Measurements from ENCODE around the gene ANKUB1.
A peak's percentile ranks its signal among the peaks of the same experiment; 100 is the strongest.
"Not testable (repeated sequence)": the region's sequence is repeated elsewhere in the genome, so short reads cannot be mapped to it uniquely, and the experiment has no call there.

The ANKUB1 gene, protein sequence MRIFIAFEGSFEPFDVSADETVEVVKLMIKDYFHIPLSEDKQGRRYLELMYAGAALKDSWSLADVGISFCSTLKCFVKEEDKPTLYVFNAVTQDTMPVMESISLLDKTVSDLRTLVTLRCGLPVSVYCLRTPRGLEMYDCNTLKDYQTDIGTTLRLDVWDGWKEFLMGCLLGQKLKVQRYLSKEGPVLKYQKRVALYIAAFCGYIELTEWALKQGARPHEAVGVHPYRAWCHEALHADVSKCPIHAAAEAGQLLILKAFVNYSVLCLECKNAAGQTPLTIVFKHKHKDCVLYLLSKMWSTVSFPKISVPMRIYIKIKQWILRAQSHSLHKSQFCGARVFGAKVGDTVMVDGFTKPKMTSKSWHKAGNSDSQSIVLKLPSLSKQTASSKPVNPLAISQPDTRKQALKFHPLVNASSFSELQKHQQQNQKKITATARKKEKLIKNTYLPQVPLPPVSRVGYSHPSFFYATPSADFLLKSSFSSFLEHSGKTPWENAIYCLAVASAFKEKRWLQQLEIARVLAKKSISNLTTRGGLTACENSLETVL

DNA sequence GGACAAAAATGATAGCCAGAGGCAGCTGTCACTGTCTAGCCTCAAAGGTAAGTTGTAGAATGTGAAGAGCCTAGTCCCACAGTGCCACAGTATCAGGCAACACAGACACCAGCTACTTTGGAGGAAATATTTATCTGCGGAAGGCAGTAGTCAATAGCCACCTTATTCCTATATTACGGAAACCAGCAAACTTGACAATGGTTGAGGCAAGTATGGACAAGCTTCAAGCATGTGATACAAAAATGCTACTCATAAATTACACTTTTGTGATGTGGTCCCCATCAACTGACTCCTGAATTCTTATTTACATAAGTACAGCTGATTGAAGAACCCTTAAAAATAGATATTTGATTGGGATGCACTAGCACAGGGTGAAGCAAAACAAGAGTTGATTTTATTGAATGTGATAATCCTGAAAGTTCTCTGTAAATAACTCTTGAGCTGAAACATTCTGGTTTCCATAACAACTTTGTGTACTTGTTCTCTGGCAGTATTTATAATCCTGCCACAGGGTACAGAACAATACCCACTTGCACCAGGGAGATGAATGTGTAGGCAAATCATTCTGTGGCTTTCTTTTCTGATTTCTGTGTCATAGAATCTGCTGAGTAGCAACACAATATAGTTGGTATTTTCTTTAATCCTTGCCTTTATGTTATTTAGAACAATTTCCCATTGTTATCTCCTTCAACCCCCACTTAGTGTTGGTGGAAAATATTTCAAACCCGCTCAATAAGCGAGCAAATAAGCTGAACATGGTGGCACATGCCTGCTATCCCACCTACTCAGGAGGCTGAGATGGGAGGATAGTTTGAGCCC, at the start of gene ANKUB1:
Gene ANKUB1, minus strand, starts transcription at position 103 of the 819 bp plus-strand sequence. CDS start 188 bp downstream, outside the sequence.
- no peak for DNase-seq (ENCODE audit: low spot score)

DNA sequence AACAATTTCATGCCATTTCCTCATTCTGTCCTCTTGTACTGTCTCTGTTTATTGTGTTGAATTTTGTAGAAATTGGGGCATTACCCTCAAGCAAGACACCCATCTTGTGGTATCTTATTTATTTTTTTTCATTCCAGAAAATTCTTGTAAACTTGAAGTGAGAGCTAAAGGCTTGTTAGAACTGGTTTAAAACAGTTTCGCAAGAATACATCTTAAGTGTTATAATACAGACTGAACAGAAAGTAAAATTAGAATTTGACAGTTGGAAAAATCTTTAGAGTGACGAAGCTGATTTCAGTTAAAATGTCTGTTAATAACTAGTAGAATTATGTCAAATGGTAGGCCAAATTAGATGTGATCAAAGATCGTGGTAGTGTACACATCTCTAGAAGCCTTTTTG, 47.5 kb upstream of the ANKUB1 start:
- no peak for DNase-seq (ENCODE audit: low spot score)

DNA sequence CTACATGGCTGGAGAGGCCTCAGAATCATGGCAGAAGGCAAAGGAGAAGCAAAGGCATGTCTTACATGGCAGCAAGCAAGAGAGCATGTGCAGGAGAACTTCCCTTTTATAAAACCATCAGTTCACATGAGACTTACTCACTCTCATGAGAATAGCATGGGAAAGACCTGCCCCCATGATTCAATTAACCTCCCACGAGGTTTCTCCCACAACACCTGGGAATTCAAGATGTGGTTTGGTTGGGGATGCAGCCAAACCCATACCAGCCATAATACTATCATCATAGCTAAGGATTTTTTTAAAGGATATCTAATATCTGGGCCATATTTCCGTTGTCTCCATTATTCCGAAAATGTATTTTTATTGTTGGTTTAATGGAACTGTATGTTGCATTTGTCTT, 47.1 kb upstream of the ANKUB1 start:
- not testable (repeated sequence) for DNase-seq (ENCODE audit: low spot score)

DNA sequence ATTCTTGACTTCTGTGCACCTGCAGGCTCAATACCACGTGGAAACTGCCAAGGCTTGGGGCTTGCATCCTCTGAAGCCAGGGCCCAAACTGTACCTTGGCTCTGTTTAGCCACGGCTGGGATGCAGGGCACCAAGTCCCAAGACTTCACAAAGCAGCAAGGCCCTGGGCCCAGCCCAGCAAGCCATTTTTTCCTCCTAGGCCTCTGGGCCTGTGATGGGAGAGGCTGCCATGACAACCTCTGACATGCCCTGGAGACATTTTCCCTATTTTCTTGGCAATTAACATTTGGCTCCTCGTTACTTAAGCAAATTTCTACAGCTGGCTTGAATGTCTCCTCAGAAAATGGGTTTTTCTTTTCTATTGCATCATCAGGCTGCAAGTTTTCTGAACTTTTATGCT, 46.1 kb upstream of the ANKUB1 start:
- not testable (repeated sequence) for DNase-seq (ENCODE audit: low spot score)

DNA sequence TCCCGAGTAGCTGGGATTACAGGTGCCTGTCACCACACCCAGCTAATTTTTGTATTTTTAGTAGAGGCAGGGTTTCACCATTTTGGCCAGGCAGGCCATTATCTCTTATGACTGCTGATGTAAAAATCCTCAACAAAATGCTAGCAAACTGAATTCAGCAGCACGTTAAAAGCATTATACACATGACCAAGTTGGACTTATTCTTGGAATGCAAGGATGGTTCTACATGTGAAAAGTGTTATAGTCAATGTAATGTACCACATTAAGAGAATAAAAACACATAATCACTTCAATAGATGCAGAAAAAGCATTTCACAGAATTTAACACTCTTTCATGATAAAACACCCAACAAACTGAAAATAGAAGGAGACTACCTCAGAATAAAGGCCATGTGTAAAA, 40.9 kb upstream of the ANKUB1 start:
- DNase-seq (ENCODE audit: low spot score), result no peak

DNA sequence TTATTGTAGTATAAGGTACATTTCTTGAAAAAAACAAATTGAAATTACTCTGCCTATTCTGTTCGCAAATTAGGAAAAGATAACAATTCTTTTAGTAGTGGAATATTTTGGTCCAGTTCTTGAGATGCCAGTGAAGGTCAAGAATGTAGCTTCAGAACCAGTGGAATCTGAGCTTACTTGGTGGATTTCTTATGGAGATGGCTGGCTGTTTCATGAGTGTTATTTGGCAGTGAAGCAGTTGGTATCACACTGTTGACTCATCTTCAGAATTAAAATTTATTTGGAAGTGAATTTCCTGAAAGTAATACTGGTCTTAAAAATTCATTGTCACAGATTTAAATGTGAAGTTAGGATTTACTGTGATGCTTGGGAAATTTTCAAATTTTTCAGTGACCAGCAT, 39.7 kb upstream of the ANKUB1 start:
- DNase-seq (ENCODE audit: low spot score), result no peak

DNA sequence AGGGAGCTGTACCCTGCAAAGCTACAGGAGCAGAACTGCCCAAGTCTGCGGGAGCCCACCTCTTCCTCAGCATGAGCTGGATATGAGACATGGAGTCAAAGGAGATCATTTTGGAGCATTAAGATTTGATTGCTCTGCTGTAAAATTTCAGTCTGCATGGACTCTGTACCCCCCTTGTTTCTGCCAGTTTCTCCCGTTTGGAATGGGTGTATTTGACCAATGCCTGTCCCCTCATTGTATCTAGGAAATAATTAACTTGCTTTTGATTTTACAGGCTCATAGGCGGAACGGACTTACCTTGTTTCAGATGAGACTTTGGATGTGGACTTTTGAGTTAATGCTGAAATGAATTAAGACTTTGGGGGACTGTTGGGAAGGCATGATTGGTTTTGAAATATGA, 39.0 kb upstream of the ANKUB1 start:
- DNase-seq (ENCODE audit: low spot score), result no peak

DNA sequence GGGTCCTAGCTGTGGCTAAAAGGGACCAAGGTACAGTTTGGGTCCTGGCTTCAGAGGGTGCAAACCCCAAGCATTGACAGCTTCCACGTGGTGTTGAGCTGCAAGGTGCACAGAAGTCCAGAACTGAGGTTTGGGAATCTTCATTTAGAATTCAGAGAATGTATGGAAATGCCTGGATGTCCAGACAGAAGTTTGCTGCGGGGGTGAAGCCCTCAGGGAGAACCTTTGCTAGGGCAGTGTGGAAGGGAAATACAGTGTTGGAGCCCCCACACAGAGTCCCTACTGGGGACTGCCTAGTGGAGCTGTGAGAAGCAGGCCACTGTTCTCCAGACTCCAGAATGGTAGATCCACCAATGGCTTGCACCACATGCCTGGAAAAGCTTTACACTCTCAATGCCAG, 38.5 kb upstream of the ANKUB1 start:
- no peak for DNase-seq (ENCODE audit: low spot score)

DNA sequence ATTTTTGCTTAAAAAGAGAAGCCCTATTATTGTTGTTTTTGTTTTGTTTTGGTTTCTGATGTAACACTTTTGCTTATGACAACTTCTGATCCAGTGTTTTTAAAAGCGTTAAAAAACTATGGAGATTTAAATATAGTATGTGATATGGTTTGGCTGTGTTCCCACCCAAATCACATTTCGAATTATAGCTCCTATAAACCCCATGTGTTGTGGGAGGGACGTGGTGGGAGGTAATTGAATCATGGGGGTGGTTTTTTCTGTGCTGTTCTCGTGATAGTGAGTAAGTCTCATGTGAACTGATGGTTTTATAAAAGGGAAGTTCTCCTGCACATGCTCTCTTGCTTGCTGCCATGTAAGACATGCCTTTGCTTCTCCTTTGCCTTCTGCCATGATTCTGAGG, 37.3 kb upstream of the ANKUB1 start:
- DNase-seq (ENCODE audit: low spot score), result not testable (repeated sequence)

DNA sequence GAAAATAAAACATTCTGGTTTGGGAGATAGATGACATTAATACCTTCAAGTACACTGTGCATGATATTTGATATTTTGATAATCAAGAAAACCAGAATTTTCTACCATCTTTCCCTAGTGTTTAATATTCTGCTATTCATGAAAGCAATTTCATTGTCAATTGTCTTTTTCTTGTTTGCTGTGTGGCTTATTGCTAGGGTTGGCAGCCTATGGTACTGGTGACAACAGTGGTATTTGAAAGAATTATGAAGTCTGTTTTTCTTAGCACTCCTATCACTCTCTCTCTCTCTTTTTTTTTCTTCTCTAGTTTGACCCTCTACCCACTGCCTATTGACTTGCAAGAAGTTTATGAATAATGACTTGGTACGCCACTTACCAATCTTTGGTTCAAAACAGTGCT, 36.0 kb upstream of the ANKUB1 start:
- no peak for DNase-seq (ENCODE audit: low spot score)

DNA sequence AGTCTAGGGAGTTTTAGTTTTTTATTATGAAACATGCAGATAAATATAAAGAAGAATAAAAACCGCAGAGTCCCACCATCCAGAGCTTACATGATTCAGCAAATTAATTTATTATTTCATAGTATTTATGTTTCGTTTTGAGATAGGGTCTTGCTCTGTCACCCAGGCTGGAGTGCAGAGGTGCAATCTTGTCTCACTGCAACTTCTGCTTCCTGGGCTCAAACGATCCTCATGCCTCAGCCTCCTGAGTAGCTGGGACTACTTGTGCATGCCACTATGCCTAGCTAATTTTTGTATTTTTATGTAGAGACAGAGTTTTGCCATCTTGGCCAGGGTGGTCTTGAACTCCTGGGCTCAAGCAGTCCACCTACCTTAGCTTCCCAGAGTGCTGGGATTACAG, 34.3 kb upstream of the ANKUB1 start:
- DNase-seq (ENCODE audit: low spot score), result no peak

DNA sequence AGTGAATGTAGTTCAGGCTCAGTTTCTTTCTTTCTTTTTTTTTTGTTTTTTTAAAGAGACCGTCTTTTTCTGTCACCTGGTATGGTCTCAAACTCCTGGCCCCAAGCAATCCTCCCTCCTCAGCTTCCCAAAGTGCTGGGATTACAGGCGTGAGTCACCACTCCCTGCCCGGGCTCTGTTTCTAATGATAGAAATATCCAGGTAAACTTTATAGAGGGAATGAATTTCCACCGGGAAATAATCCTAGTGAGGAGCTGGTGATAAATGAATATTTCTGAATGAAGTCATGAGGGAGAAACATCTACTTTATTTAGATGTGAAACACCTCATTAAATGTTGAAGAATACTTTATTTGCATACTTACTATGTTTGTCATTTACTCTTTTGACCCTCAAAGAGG, 27.8 kb upstream of the ANKUB1 start:
- DNase-seq (ENCODE audit: low spot score), result no peak

DNA sequence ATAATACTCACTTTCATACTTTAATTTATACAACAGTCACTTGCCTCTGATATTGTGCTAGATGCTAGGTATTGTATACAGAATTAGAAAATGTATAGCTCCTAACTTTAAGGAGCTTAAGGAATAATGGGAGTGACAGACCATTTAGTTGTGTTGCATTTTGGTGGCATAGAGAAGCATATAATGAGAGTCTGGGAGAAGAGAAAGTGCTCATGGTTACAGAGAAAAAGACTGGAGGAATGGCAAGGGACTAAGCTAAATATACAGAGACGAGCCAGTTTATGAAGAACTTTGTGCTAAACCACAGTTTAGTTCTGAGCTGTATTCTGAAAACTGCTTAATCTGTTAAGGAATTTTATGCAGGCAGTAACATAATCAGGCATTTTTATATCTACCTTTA, 27.1 kb upstream of the ANKUB1 start:
- DNase-seq (ENCODE audit: low spot score), result no peak

DNA sequence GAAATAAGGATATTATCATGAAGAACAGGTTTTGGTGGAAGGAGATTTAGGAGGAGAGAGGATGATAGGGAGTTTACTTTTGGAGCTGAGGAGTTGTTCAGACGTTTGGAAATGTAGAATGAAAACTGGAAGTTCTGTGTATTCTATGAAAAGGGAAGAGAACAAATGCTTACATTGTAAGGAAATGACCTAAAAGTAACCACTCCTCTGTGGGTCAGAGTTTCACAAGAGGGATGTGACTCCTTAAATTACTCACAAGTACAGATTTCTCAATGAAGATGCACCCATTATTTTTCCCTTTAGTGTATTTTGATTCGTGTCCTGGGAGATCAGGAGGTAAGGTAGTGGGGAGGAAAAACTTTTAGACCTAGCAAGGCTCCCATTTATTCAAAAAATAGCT, 24.6 kb upstream of the ANKUB1 start:
- DNase-seq (ENCODE audit: low spot score), result no peak

DNA sequence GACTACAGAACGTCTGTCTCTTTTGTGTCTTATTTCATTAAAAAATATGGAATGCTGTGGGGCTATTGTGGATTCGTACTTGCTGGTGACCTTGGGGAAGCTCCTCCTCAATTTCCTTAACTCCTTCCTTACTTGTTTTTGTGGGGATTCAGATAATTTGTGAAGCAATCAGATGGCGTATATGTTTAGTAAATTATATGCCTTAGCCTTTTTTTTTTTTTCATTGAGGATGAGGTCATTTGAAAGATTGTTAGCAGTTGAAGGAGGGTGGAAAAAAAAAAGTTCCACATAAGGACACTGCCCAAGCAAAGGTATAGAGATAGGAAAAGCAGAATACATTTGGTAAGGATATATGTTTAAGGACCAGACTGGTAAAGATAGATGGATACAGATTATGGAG, 24.0 kb upstream of the ANKUB1 start:
- no peak for DNase-seq (ENCODE audit: low spot score)

DNA sequence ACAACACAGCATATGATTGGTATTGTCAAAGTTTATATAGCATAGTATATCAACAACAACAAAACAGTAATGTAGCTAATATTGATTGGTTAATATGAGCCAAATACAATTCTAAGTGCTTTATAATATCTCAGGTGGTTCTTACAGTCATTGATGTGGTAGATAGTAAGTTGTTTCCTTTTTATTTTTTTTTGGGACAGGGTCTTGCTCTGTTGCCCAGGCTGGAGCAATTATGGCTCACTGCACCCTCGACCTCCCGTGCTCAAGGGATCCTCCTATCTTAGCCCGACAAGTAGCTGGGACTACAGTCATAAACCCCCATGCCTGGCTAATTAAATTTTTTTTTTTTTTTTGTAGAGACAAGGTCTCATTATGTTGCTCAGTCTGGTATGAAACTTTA, 23.4 kb upstream of the ANKUB1 start:
- no peak for DNase-seq (ENCODE audit: low spot score)

DNA sequence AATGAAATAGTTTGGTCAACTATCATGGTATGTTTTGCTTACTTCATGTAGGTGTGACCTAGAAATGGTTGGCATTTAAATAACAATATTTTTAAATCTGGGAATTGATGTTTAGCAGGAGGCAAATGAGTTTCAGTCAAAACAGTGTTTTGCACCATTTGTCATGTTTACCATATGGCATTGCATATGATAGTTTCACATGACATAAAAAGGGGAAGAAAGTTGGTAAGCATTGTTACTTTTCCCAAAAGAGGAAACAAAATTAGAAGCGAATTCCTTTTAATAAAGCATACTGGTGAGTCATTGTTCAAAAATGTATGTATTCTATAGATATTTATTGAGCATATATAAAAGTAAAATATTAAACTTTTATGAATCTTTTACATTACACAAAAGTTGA, 23.0 kb upstream of the ANKUB1 start:
- DNase-seq (ENCODE audit: low spot score), result no peak

DNA sequence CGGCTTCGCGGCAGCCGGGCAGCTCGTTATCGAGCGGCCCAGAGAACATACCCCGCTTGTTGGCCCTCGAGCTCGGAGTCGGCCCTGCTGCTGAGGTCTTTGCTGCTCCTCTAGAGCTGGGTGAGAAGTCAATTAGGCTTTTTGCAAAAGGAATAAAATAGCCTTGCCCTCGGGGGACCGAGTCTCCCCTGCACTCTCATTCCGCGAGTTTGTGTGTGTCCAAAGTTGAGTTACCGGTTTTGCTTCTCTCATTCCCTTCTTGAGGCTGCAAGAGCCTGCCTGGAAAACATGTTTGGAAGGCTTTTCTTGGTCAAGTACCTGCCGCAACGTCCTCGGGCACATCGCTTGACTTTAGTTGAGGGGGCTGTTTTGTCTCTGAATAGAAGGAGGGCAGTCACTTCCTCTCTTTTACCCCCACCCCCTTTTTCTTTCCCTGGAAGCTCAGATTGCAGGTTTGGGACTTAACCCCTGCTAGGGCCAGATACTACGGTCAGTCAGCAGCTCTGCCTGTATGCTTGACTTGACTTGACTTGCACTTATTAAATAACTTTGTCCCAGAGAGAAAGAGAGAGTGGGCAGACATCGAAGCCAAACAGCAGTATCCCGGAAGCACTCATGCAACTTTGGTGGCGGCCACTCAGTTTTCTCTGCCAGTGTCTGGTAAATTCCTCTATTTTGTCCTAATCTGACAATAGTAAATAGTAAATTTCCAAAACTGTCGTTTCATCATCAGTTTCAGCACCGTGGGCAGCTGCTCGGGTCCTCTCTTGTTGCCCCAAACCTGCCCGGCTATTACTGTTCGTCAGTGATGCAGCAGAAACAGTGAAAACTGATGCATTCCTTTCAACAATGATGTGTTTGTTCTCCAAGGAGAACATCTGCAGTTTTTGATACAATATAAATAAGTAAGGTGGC, 21.3 kb upstream of the ANKUB1 start:
- peak; percentile 38 for DNase-seq (ENCODE audit: low spot score)

DNA sequence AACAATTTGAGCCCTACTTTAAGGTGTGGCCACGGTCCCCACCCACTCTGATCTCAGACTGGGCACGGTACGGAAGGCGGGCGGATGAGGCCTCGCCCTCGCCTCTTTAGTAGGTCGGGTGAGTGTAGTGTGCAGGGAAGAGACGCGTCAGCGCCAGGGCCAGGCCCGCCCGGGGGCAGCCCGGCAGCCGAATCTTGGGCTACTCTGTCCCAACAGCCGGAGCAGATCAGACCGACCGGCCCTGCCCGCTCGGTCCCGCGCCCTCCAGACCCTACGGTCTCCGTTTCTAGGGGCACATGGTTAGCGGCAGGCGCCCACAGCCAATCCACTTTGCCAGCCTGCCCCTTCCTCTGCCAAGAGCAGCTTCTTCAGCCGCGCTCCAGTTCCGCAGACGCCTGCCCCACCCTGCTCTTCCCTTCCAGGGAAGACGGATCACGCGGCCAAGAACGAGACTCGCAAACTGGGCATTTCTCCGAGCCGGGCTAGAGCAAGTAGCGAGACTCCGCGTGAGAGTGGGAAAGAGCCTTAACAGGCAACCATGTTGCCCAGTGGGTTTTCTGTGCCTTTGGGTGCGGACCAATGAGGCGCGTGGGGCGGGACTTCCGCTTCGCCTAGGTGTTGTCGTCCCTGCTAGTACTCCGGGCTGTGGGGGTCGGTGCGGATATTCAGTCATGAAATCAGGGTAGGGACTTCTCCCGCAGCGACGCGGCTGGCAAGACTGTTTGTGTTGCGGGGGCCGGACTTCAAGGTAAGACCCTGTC, 20.4 kb upstream of the ANKUB1 start, which contains the start of gene RNF13:
Gene RNF13, plus strand, starts transcription at position 610 of the 761 bp plus-strand sequence. CDS start 32,812 bp downstream, outside the sequence.
- peak; percentile 92 for DNase-seq (ENCODE audit: low spot score)

DNA sequence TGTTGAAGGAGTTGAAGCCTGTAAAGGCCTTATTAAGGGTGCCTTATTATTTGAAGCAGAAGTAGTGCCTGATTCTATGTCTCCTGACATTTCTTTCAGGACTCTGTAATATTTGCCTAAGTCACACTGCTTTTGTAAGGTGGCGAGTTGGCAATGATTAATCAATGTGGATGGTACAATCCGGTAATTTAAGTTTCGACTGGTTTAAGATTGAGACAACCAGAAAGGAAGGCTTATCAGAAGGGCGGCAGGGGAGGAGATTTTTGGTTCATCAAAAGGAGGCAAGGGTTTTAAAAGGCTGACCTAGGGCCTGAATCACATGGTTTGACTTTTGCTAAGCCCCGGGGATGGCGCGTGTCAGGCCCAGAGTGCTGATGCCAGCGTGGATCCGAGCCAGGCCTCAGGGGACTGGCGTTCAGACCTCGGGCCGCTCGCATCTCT, 19.8 kb upstream of the ANKUB1 start:
- DNase-seq (ENCODE audit: low spot score), result no peak

DNA sequence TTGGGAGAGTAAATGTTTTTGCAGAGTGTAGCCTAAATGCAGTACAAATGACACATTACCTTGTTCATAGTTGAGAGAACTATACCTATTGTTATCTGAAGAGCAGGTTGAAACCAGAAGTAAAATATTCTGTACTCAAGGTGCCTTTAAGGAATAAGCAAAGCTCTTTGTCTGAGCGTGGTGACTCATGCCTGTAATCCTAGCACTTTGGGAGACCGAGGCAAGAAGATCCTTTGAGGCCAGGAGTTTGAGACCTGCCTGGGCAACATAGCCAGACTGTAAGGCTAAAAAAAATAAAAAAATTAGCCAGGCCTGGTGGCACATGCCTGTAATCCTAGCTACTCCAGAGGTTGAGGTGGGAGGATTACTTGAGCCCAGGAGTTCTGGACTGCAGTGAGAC, 18.5 kb upstream of the ANKUB1 start:
- no peak for DNase-seq (ENCODE audit: low spot score)
